DOHH2 (cell line): ENCODE measurements around the gene UNC5B.

Source experiments
- EZH2phosphoT487 ChIP-seq: fragments of 200-600 bp; sonication (generic); IDR thresholded peaks from 2 replicates; pipeline ENCODE4 v1.6.1; 2017; ENCODE audit warnings: borderline replicate concordance, mild to moderate bottlenecking, antibody characterized with exemption, low read length, moderate library complexity, mixed read lengths
- TF ChIP-seq, protein P1 (sequence below): fragments of 200-600 bp; sonication (generic); IDR thresholded peaks from one replicate; pipeline ENCODE4 v1.5.1; 2014; ENCODE audit warnings: antibody characterized with exemption, mild to moderate bottlenecking, low read depth, low read length; ENCODE audit not compliant: poor library complexity, severe bottlenecking

DNA sequence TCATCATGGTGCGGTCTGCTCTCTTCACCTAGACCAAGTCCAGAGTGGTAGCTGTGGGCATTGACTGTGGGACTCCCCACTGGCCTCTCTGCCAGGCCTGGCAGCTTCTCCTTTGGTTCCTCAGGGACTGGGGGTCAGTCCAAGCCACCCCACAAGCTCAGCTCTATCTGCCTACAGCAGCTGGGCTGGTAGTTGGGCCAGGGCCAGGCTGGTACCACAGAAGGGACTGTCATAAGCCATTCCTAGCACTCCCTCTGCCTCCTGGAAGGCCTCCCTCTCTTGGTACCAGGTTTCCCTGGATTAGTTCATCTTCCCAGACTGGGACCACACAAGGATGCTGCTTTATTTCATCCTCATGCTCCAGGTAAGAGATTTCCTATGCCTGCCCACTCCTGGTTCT, 24.2 kb upstream of the UNC5B start:
- TF ChIP-seq, protein P1, sequence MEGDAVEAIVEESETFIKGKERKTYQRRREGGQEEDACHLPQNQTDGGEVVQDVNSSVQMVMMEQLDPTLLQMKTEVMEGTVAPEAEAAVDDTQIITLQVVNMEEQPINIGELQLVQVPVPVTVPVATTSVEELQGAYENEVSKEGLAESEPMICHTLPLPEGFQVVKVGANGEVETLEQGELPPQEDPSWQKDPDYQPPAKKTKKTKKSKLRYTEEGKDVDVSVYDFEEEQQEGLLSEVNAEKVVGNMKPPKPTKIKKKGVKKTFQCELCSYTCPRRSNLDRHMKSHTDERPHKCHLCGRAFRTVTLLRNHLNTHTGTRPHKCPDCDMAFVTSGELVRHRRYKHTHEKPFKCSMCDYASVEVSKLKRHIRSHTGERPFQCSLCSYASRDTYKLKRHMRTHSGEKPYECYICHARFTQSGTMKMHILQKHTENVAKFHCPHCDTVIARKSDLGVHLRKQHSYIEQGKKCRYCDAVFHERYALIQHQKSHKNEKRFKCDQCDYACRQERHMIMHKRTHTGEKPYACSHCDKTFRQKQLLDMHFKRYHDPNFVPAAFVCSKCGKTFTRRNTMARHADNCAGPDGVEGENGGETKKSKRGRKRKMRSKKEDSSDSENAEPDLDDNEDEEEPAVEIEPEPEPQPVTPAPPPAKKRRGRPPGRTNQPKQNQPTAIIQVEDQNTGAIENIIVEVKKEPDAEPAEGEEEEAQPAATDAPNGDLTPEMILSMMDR, result no peak
- no peak for TF ChIP-seq EZH2phosphoT487
